Endothelial cell of umbilical vein (primary cell): ENCODE measurements around the gene CCNJL. TPM values are rescaled to one million over a fixed set of nuclear protein-coding genes. Genes with fewer than 3 reads are reported as not detected.

Experiments used
- BruUV-seq: library from RNA; stranded (reverse); fragments of 400-500 nt; replicated peaks from 2 replicates; lab custom pipeline; 2021; lab: Mats Ljungman, UMichigan
- CTCF ChIA-PET: fragments of 300-600, 350-600 bp; sonication (Branson Sonifier 250); formaldehyde crosslinking; loops from one replicate; lab custom pipeline; 2021; ENCODE audit warnings: antibody characterized with exemption, inconsistent platforms; lab: Charles Lee
- POLR2A ChIA-PET: fragments of 300-600, 350-600 bp; sonication (Branson Sonifier 250); formaldehyde crosslinking; loops from one replicate; lab custom pipeline; 2021; ENCODE audit warnings: antibody characterized with exemption, inconsistent platforms; lab: Charles Lee
- DNase-seq: peaks from one replicate; pipeline ENCODE4 v3.0.0-alpha.2; 2011; ENCODE audit warnings: low read depth, low spot score
- FAIRE-seq: peaks from 2 replicates; lab custom pipeline; 2011; peaks lifted over from hg19 to GRCh38; lab: Jason Lieb, UNC
- H2AFZ ChIP-seq: 2 replicates; pipeline ENCODE4 v1.6.0; 2012; ENCODE audit warnings: low read depth, low read length, control low read depth, inconsistent platforms
- H3K27ac ChIP-seq: 2 replicates; pipeline ENCODE4 v1.5.1; 2011; ENCODE audit warnings: low read depth, mild to moderate bottlenecking, control low read depth, low read length, moderate library complexity; ENCODE audit not compliant: insufficient read depth
- H3K27me3 ChIP-seq, 2 experiments: 2 replicates each; pipeline versions ENCODE4 v1.6.0 to v1.6.1; 2011; ENCODE audit warnings: low read length in 2 of 2, mixed read lengths in 1 of 2; ENCODE audit not compliant: control insufficient read depth in 2 of 2, insufficient read depth in 2 of 2
- H3K36me3 ChIP-seq, 2 experiments: 2 replicates in 1 of 2; 3 replicates in 1 of 2; pipeline ENCODE4 v1.5.1; 2011; ENCODE audit warnings: low read length in 2 of 2, mild to moderate bottlenecking in 1 of 2, moderate library complexity in 1 of 2; ENCODE audit not compliant: control insufficient read depth in 2 of 2, insufficient read depth in 2 of 2; ENCODE audit errors: extremely low read depth in 1 of 2
- H3K4me1 ChIP-seq: 3 replicates; pipeline ENCODE4 v1.5.1; 2011; ENCODE audit warnings: mild to moderate bottlenecking, low read length; ENCODE audit not compliant: control insufficient read depth, insufficient read depth; ENCODE audit errors: extremely low read depth
- H3K4me2 ChIP-seq: 2 replicates; pipeline ENCODE4 v1.6.1; 2011; ENCODE audit warnings: low read length, control low read depth, mixed read lengths; ENCODE audit not compliant: insufficient read depth
- H3K4me3 ChIP-seq, 3 experiments: fragments of 200-600 bp in 1 of 3; sonication (generic), shearing (Covaris generic) in 1 of 3; replicated peaks in 1 of 3; 2 replicates each; pipeline ENCODE4 v1.5.1; 2011 to 2016; ENCODE audit warnings: control low read depth in 3 of 3, low read length in 3 of 3, mild to moderate bottlenecking in 2 of 3, inconsistent platforms in 1 of 3, low read depth in 1 of 3, moderate library complexity in 1 of 3; ENCODE audit not compliant: insufficient read depth in 1 of 3
- H3K79me2 ChIP-seq: 2 replicates; pipeline ENCODE4 v1.6.0; 2012; ENCODE audit warnings: low read length, inconsistent platforms; ENCODE audit not compliant: control insufficient read depth, insufficient read depth
- H3K9ac ChIP-seq: replicated peaks from 2 replicates; pipeline ENCODE3; 2011; ENCODE audit warnings: low read length, control low read depth; ENCODE audit not compliant: insufficient read depth; ENCODE audit errors: extremely low read depth
- H3K9me1 ChIP-seq: replicated peaks from 3 replicates; pipeline ENCODE4 v1.6.0; 2011; ENCODE audit warnings: mild to moderate bottlenecking, low read length; ENCODE audit not compliant: control insufficient read depth, insufficient read depth; ENCODE audit errors: extremely low read depth
- H3K9me3 ChIP-seq: replicated peaks from 2 replicates; pipeline ENCODE4 v1.5.1; 2012; ENCODE audit warnings: low read length, inconsistent platforms; ENCODE audit not compliant: control insufficient read depth, insufficient read depth
- H4K20me1 ChIP-seq: replicated peaks from 2 replicates; pipeline ENCODE3; 2011; ENCODE audit warnings: mild to moderate bottlenecking, low read length; ENCODE audit not compliant: control insufficient read depth, insufficient read depth; ENCODE audit errors: extremely low read depth
- EZH2 ChIP-seq: IDR thresholded peaks from 2 replicates; pipeline ENCODE4 v1.6.1; 2012; ENCODE audit warnings: borderline replicate concordance, low read depth, mild to moderate bottlenecking, moderate library complexity, low read length, inconsistent platforms; ENCODE audit not compliant: severe bottlenecking
- FOS ChIP-seq: IDR thresholded peaks from 2 replicates; pipeline ENCODE4 v1.6.1; 2011; ENCODE audit warnings: mild to moderate bottlenecking, low read length, moderate library complexity, borderline replicate concordance; ENCODE audit not compliant: insufficient read depth
- GATA2 ChIP-seq: IDR thresholded peaks from 2 replicates; pipeline ENCODE4 v1.7.0; 2011; ENCODE audit warnings: low read depth, mild to moderate bottlenecking, moderate library complexity, mixed read lengths, low read length; ENCODE audit not compliant: insufficient read length, insufficient read depth
- JUN ChIP-seq: IDR thresholded peaks from 2 replicates; pipeline ENCODE4 v1.6.1; 2011; ENCODE audit warnings: borderline replicate concordance, low read depth; ENCODE audit not compliant: insufficient read length, insufficient read depth
- MYC ChIP-seq: IDR thresholded peaks from one replicate; pipeline ENCODE4 v1.6.1; 2011; ENCODE audit warnings: mild to moderate bottlenecking, low read depth, low read length
- POLR2A ChIP-seq: IDR thresholded peaks from 2 replicates; pipeline ENCODE4 v1.6.1; 2012; ENCODE audit warnings: low read depth, mild to moderate bottlenecking, control low read depth, low read length
- POLR2AphosphoS5 ChIP-seq: IDR thresholded peaks from 2 replicates; pipeline ENCODE4 v1.6.1; 2012; ENCODE audit warnings: low read depth, mild to moderate bottlenecking, control low read depth, low read length, moderate library complexity; ENCODE audit not compliant: insufficient read depth
- dilution Hi-C: fragments of 300-500 bp; cut with MboI; formaldehyde crosslinking; loops from one replicate; pipeline ENCODE4 v1.15.0; 2019; ENCODE audit warnings: low sequenced_read_pairs; ENCODE audit not compliant: extremely low pct_ligation_motif_present
- intact Hi-C: fragments of 100-400 bp; cut with micrococcal nuclease; formaldehyde crosslinking; loops from one replicate; pipeline ENCODE4 v1.10.0; 2022
- polyA plus RNA-seq, 4 experiments: library from polyadenylated mRNA; depleted of rRNA in 3 of 4; stranded (reverse) in 3 of 4; unstranded in 1 of 4; fragments of >200 nt; gene quantifications; 2 replicates each; pipeline versions ENCODE4 v1.2.1 to v1.2.3, GENCODE V29; 2011 to 2012; ENCODE audit warnings: missing spikeins in 1 of 4
- total RNA-seq: library from RNA; stranded (reverse); gene quantifications from 2 replicates; pipeline ENCODE4 v1.2.3, GENCODE V29; 2021
- TF ChIP-seq, protein P1 (sequence below), 2 donors: IDR thresholded peaks; 1 replicate in 1 of 2; 2 replicates in 1 of 2; pipeline ENCODE4 v1.5.1; 2011; ENCODE audit warnings: low read length in 2 of 2, mild to moderate bottlenecking in 2 of 2, moderate library complexity in 2 of 2, control low read depth in 1 of 2, inconsistent platforms in 1 of 2, low read depth in 1 of 2; ENCODE audit not compliant: insufficient read depth in 1 of 2; ENCODE audit errors: extremely low read depth in 1 of 2
- TF ChIP-seq, protein P2 (sequence below): IDR thresholded peaks from 2 replicates; pipeline ENCODE4 v1.6.1; 2011; ENCODE audit not compliant: insufficient read depth, insufficient read length

CCNJL gene
- total and polyA plus RNA-seq, 2 donors (not counting 3 experiments of a cell fraction or from before 2014, with no cell fraction given): 20.0 to 21.3 TPM

DNA sequence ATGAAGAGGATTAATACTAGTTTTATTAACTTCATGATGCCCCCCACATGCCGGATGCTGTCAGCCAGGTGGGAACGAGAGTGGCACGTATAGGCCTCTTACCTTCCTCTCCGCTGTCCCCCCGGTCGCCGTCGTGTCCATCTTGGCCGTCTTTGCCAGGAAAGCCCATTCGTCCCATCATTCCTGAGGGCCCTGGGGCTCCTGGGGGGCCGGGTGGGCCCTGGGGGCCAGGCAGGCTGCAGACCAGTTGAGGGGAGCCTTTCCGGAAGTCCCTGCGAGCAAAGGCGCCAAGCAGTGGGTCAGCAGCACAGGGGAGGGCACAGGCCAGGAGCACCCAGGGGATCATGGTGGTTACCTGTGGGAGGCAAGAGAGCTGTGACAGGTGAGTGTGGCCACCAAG, 42.3 kb upstream of the CCNJL start:
- no peak overlapping the region for H3K27ac ChIP-seq
- DNase-seq (no peak), FAIRE-seq (no peak)
- H4K20me1 ChIP-seq: no peaks in the 10 kb centered on the region
- POLR2A ChIA-PET: no interaction called here
- H3K9me1 ChIP-seq: no peaks in the 10 kb centered on the region
- H3K4me1 ChIP-seq: no peaks in the 10 kb centered on the region
- H3K79me2 ChIP-seq: no peaks in the 10 kb centered on the region
- H3K9ac ChIP-seq: no peak overlapping the region
- intact Hi-C loops (no loop called here), dilution Hi-C loops (no loop called here)
- no peak overlapping the region for H3K4me3 ChIP-seq
- CTCF ChIA-PET: interaction anchor here (0.6 kb wide), 1 partner anchor 274 kb away, joined by 3 read pairs; no protein-coding TSS in a partner anchor
- no peak overlapping the region for H2AFZ ChIP-seq
- BruUV-seq: no TSS peak
- peaks cover 0 to 7% of the 10 kb centered on the region in 2 experiments for H3K27me3 ChIP-seq
- no peaks in the 10 kb centered on the region for H3K36me3 ChIP-seq
- TF ChIP-seq POLR2A (no peak), JUN (no peak)
- H3K4me2 ChIP-seq: no peak overlapping the region
- H3K9me3 ChIP-seq: no peaks in the 10 kb centered on the region

DNA sequence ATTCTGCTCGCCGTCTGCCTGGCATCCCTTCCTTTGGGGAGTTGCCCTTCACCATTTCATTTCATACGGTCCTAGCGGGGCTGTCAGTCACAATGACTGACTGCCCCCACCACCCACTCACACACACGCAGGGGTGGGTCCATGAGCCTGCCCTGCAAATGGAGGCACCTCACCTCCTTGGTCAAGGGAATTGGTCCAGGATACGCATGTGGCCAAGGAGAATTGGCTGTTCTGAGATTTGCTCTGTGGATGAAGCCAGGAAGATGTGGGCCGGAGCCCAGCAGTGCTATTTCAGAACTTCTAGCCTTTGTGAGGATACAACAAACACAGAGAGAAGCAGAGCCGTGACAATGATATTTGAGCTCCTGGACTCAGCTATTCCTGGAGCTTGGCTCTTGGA, 41.0 kb upstream of the CCNJL start:
- H3K9me1 ChIP-seq: no peaks in the 10 kb centered on the region
- ChIA-PET CTCF (no interaction called here), POLR2A (no interaction called here)
- TF ChIP-seq, protein P1, sequence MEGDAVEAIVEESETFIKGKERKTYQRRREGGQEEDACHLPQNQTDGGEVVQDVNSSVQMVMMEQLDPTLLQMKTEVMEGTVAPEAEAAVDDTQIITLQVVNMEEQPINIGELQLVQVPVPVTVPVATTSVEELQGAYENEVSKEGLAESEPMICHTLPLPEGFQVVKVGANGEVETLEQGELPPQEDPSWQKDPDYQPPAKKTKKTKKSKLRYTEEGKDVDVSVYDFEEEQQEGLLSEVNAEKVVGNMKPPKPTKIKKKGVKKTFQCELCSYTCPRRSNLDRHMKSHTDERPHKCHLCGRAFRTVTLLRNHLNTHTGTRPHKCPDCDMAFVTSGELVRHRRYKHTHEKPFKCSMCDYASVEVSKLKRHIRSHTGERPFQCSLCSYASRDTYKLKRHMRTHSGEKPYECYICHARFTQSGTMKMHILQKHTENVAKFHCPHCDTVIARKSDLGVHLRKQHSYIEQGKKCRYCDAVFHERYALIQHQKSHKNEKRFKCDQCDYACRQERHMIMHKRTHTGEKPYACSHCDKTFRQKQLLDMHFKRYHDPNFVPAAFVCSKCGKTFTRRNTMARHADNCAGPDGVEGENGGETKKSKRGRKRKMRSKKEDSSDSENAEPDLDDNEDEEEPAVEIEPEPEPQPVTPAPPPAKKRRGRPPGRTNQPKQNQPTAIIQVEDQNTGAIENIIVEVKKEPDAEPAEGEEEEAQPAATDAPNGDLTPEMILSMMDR (IDR thresholded peaks at IDR 0.05; ENCODE audit: extremely low read depth in 1 of 2, insufficient read depth in 1 of 2, low read depth in 1 of 2, low read length in 2 of 2): no peak
- no peak for TF ChIP-seq GATA2
- TF ChIP-seq POLR2A: no peak
- TF ChIP-seq, protein P2, sequence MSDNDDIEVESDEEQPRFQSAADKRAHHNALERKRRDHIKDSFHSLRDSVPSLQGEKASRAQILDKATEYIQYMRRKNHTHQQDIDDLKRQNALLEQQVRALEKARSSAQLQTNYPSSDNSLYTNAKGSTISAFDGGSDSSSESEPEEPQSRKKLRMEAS: no peak
- TF ChIP-seq JUN: no peak
- TF ChIP-seq FOS: no peak
- no peak for TF ChIP-seq POLR2AphosphoS5
- TF ChIP-seq MYC: no peak
- no peak for TF ChIP-seq EZH2
- dilution Hi-C loops (no loop called here), intact Hi-C loops (no loop called here)
- H3K4me2 ChIP-seq: no peak overlapping the region
- no peaks in the 10 kb centered on the region for H3K4me1 ChIP-seq
- no peak overlapping the region for H3K27ac ChIP-seq
- H3K36me3 ChIP-seq: no peaks in the 10 kb centered on the region
- no peak overlapping the region for H3K4me3 ChIP-seq
- H3K9me3 ChIP-seq: no peaks in the 10 kb centered on the region
- peaks cover 0 to 2% of the 10 kb centered on the region in 2 experiments for H3K27me3 ChIP-seq
- H3K9ac ChIP-seq: no peak overlapping the region
- no peaks in the 10 kb centered on the region for H4K20me1 ChIP-seq
- H2AFZ ChIP-seq: no peak overlapping the region
- no peaks in the 10 kb centered on the region for H3K79me2 ChIP-seq
- DNase-seq: no peak
- no peak for FAIRE-seq
- no TSS peak for BruUV-seq
